Progenitor cell of endocrine pancreas (in vitro differentiated cells): Measurements from ENCODE around the gene ASTN1. TPM values are rescaled to one million over a fixed set of nuclear protein-coding genes. Genes with fewer than 3 reads are reported as not detected.

ENCODE experiments used
- DNase-seq: peaks from one replicate; pipeline ENCODE4 v3.0.0; 2021; ENCODE audit warnings: low spot score; ENCODE audit not compliant: unreplicated experiment
- H3K27ac Mint-ChIP-seq: 2 replicates; pipeline ENCODE4 v1.8.0; 2021; ENCODE audit warnings: mild to moderate bottlenecking, moderate library complexity, mixed read lengths
- H3K27me3 Mint-ChIP-seq: 2 replicates; pipeline ENCODE4 v1.8.0; 2021; ENCODE audit warnings: mixed read lengths
- H3K36me3 Mint-ChIP-seq: 2 replicates; pipeline ENCODE4 v1.8.0; 2022; ENCODE audit warnings: mixed read lengths; ENCODE audit not compliant: insufficient read depth
- H3K4me1 Mint-ChIP-seq: 2 replicates; pipeline ENCODE4 v1.8.0; 2021; ENCODE audit warnings: low read depth, mixed read lengths
- H3K4me3 Mint-ChIP-seq: 2 replicates; pipeline ENCODE4 v1.8.0; 2021; ENCODE audit warnings: low read depth, mild to moderate bottlenecking, moderate library complexity, mixed read lengths
- H3K9me3 Mint-ChIP-seq: 2 replicates; pipeline ENCODE4 v1.8.0; 2021; ENCODE audit warnings: low read depth, mixed read lengths
- total RNA-seq: library from RNA; stranded (reverse); gene quantifications from 2 replicates; pipeline ENCODE4 v1.2.1, GENCODE V29; 2021
- TF ChIP-seq, protein P1 (sequence below): fragments of 200-600 bp; sonication (generic); IDR thresholded peaks from one replicate; pipeline ENCODE4 v1.5.0; 2021; ENCODE audit warnings: antibody characterized with exemption, mild to moderate bottlenecking; ENCODE audit not compliant: unreplicated experiment

ASTN1 gene
- total RNA-seq, 1 donor from 2014 or later: 0.72 TPM

GRCh38 chr1:177116941-177117340 lies 47.6 kb downstream of the ASTN1 start:
- no peak overlapping the region for H3K27ac Mint-ChIP-seq

GRCh38 chr1:177106614-177107365 lies 57.7 kb downstream of the ASTN1 start:
- Mint-ChIP-seq H3K27ac (no peak overlapping the region), H3K36me3 (no peaks in the 10 kb centered on the region), H3K9me3 (no peaks in the 10 kb centered on the region), H3K27me3 (peaks cover 27% of the 10 kb centered on the region), H3K4me3 (no peak overlapping the region), H3K4me1 (no peaks in the 10 kb centered on the region)
- no peak for DNase-seq
- TF ChIP-seq, protein P1, sequence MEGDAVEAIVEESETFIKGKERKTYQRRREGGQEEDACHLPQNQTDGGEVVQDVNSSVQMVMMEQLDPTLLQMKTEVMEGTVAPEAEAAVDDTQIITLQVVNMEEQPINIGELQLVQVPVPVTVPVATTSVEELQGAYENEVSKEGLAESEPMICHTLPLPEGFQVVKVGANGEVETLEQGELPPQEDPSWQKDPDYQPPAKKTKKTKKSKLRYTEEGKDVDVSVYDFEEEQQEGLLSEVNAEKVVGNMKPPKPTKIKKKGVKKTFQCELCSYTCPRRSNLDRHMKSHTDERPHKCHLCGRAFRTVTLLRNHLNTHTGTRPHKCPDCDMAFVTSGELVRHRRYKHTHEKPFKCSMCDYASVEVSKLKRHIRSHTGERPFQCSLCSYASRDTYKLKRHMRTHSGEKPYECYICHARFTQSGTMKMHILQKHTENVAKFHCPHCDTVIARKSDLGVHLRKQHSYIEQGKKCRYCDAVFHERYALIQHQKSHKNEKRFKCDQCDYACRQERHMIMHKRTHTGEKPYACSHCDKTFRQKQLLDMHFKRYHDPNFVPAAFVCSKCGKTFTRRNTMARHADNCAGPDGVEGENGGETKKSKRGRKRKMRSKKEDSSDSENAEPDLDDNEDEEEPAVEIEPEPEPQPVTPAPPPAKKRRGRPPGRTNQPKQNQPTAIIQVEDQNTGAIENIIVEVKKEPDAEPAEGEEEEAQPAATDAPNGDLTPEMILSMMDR: no peak

More at GRCh38 chr1:177116941-177117340, 47.6 kb downstream of the ASTN1 start:
- no peak for DNase-seq
- Mint-ChIP-seq H3K27me3 (peaks cover 28% of the 10 kb centered on the region), H3K36me3 (no peaks in the 10 kb centered on the region), H3K9me3 (no peaks in the 10 kb centered on the region), H3K4me3 (no peak overlapping the region), H3K4me1 (no peaks in the 10 kb centered on the region)
- TF ChIP-seq, protein P1: no peak

GRCh38 chr1:177106196-177106595 lies 58.3 kb downstream of the ASTN1 start:
- H3K27ac Mint-ChIP-seq: no peak overlapping the region
- TF ChIP-seq, protein P1: no peak
- no peaks in the 10 kb centered on the region for H3K4me1 Mint-ChIP-seq
- no peaks in the 10 kb centered on the region for H3K36me3 Mint-ChIP-seq
- DNase-seq: no peak
- no peak overlapping the region for H3K4me3 Mint-ChIP-seq
- peaks cover 22% of the 10 kb centered on the region for H3K27me3 Mint-ChIP-seq
- H3K9me3 Mint-ChIP-seq: no peaks in the 10 kb centered on the region

- Mint-ChIP-seq H3K36me3 (no peaks in the 10 kb centered on the region), H3K9me3 (no peaks in the 10 kb centered on the region), H3K4me3 (no peak overlapping the region), H3K27ac (no peak overlapping the region), H3K27me3 (peaks cover 3% of the 10 kb centered on the region), H3K4me1 (no peaks in the 10 kb centered on the region)
- TF ChIP-seq, protein P1: no peak
- DNase-seq: no peak
These were observed 61.3 kb downstream of the ASTN1 start for GRCh38 chr1:177103005-177103852.

GRCh38 chr1:177092001-177092400 lies 72.5 kb downstream of the ASTN1 start:
- TF ChIP-seq, protein P1: no peak
- H3K9me3 Mint-ChIP-seq: peaks cover 3% of the 10 kb centered on the region
- H3K27me3 Mint-ChIP-seq: peaks cover 18% of the 10 kb centered on the region
- H3K36me3 Mint-ChIP-seq: no peaks in the 10 kb centered on the region
- H3K4me1 Mint-ChIP-seq: no peaks in the 10 kb centered on the region
- no peak overlapping the region for H3K27ac Mint-ChIP-seq
- no peak overlapping the region for H3K4me3 Mint-ChIP-seq
- no peak for DNase-seq
